GM12873 (cell line): ENCODE results near the gene GRK2.
A peak's percentile ranks its signal among the peaks of the same experiment; 100 is the strongest.

Experiments used
- CTCF ChIP-seq: IDR thresholded peaks from 2 replicates; pipeline ENCODE4 v1.5.1; 2012; ENCODE audit warnings: low read depth, mild to moderate bottlenecking, moderate library complexity, low read length, control low read depth; ENCODE audit not compliant: insufficient read depth; ENCODE audit errors: missing control alignments

The GRK2 gene

DNA sequence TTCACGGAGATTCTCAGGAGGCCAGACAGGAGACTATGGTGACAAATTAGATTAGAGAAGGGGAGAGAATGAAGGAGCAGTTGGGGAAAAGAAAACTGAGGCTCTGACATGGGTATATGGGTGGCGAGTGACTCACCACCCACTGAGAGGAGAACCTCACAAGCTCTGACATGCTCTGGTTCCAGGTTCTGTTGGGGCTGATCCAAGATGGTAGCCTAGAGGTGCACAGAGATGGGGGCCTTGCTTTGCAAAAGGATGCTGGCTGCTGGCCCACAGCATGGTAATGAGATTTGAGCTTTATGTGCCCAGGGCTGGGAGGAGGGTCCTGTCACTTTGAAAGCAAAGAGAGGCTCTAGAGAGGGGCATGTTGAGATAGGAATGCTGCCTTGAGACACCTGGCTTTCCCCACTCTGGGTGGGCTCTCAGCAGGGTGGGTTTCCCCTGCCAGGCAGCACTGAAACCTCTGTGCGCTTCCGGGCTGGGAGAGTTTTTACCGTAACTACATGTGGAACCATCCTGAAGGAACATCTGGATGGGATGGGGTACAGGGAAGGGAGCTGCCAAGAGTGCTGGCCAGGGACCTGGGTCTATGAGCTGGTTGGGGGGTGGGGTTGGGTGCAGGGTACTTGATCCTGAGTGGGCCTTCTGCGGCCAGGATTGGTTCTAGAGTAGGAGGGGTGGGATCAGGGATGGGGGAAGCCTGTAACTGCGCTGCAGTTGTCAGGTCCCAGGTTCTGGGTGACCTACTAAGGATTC is 1.2 kb upstream of the GRK2 start:
- no peak for TF ChIP-seq CTCF

DNA sequence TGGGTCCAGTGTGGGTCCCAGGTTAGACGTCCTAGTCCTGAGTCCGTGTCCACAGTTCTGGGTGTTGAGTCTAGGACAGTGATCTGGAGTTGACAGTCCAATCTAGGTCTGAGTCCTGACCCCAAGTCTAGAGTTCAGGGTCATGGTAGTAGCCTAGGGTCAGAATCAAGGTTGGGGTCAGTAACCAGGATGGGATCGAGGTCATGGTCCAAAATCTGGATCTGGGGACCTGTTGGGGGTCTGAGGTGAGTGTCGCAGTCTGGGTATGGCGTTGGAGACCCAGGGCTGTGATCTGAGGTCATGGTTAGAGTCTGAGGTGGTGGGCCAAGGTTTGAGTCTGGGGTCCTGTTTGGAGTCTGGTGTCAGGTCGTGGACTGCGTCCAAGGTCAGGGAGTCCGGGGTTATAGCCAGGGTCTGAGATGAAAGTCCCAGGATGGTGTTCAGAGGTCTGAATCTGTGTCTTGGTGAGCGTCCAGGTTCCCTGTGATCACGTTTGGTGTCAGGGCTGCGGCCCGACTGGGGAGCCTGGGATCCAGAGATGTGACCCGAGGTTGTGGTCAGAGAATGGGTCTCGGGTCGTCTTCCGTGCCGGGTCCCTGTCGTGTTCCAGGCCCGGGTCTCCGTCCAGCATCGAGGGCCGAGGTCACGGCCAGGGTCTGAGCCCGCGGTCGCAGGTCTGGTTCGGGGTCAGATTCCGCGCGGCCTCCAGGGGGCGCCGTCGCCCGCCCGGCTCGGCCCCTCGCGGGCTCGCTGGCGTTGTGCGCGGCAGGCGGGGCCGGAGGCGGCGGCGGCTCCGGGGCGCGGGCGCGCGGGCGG is 432 bp upstream of the GRK2 start:
- TF ChIP-seq CTCF = peak; percentile 75

DNA sequence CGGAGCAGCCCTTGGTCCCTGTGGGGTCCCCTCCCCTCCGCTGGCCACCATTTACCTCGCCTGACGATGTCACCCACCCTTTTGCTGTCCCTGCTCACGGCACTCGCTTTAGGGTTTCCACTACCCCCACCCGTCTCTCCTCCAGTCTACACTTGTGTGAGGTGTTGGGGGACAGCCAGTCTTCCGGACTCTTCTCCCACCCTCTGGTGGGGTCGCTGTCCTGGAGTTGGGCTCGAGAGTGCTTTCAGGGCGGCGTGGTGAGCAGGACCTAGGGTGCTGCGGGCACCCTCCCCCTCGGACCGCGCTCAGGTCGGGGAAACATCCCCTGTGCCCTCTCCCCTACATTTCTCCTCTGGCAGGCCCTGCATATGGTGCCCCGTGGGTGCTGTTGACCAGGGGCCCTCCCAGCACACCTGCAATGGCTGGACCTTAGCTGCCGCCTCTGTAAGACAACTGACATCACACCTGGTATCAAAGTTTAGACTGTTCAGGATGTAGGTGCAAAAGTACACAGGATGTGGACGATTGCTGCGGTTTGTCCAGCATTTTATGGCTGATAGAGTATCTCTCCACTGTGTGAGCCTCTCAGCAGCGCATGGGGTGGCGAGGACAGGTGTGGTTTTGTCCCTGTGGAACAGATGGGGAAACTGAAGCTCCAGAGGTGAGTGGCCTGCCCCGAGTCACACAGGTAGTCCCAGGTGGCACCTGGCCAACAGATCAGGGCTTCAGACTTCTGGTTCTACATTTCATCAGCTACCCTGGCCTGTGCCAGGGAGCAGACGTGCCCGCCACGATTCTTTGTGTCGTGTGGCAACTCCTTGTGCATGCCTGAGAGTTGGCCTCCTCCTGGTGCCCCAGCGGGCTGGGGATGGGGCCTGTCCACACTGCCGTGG is 1.2 kb downstream of the GRK2 start:
- no peak for TF ChIP-seq CTCF

- TF ChIP-seq CTCF = peak; percentile 28
These were observed 2.0 kb downstream of the GRK2 start for GRCh38 chr11:67268081-67268961.

DNA sequence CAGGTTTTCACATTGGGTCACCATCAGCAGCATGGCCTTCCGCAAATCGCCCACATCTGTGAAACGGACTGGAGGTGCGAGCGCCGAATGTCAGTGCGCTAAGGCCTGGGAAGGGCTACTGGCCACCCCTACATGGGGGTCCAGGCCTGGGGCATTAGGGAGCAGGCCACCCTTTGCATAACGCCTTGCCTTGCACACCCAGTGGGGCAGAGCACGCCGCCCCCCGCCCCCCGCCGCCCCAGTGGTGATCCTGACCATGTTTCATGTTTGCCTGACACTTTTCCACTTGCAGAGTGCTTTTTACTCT is 2.6 kb downstream of the GRK2 start:
- no peak for TF ChIP-seq CTCF

- no peak for TF ChIP-seq CTCF
These were observed 3.4 kb downstream of the GRK2 start for GRCh38 chr11:67269401-67270255.
